IMR-90 (cell line): ENCODE results near the gene COL25A1. TPM values are rescaled to one million over a fixed set of nuclear protein-coding genes. Genes with fewer than 3 reads are reported as not detected.

Source experiments
- ATAC-seq: fragments of 200-7000 bp; cut with Tn5 transposase; 2 replicates; pipeline ENCODE4 v1.9.1; 2020; ENCODE audit warnings: low read depth, mild to moderate bottlenecking, moderate library complexity
- BruUV-seq: library from RNA; stranded (reverse); fragments of 400-500 nt; replicated peaks from 2 replicates; lab custom pipeline; 2021; lab: Mats Ljungman, UMichigan
- CTCF ChIA-PET: fragments of 300-600 bp; formaldehyde crosslinking; extraction: SDS; loops from one replicate; lab custom pipeline; 2021; ENCODE audit warnings: antibody characterized with exemption; lab: Yijun Ruan, JAX
- POLR2A ChIA-PET: fragments of 300-600 bp; sonication (Branson Sonifier 250); formaldehyde crosslinking; loops from one replicate; lab custom pipeline; 2022; ENCODE audit warnings: antibody characterized with exemption; ENCODE audit not compliant: unreplicated experiment; lab: Charles Lee
- DNase-seq: peaks from one replicate; pipeline ENCODE4 v3.0.0; 2013
- H2AFZ ChIP-seq: replicated peaks from 2 replicates; pipeline ENCODE3; 2013; ENCODE audit warnings: low read length, mild to moderate bottlenecking; ENCODE audit not compliant: poor library complexity
- H2AK5ac ChIP-seq: 2 replicates; pipeline ENCODE4 v1.6.1; 2013; ENCODE audit warnings: low read depth, low read length, inconsistent platforms
- H2AK9ac ChIP-seq: replicated peaks from 2 replicates; pipeline ENCODE3; 2013; ENCODE audit warnings: mild to moderate bottlenecking, low read depth, low read length, moderate library complexity; ENCODE audit not compliant: poor library complexity
- H2BK120ac ChIP-seq: 2 replicates; pipeline ENCODE4 v1.6.1; 2013; ENCODE audit warnings: low read depth, low read length, inconsistent platforms
- H2BK15ac ChIP-seq: 3 replicates; pipeline ENCODE4 v1.6.1; 2013; ENCODE audit warnings: low read depth, low read length, inconsistent platforms
- H2BK20ac ChIP-seq: 2 replicates; pipeline ENCODE4 v1.6.1; 2013; ENCODE audit warnings: low read depth, mild to moderate bottlenecking, inconsistent platforms, low read length, moderate library complexity
- H2BK5ac ChIP-seq: 2 replicates; pipeline ENCODE4 v1.6.1; 2013; ENCODE audit warnings: mild to moderate bottlenecking, low read depth, low read length, inconsistent platforms; ENCODE audit not compliant: poor library complexity, severe bottlenecking
- H3K14ac ChIP-seq: replicated peaks from 2 replicates; pipeline ENCODE4 v1.6.1; 2013; ENCODE audit warnings: low read depth, low read length, inconsistent platforms
- H3K18ac ChIP-seq: 2 replicates; pipeline ENCODE4 v1.6.1; 2013; ENCODE audit warnings: low read depth, low read length, control low read depth
- H3K23ac ChIP-seq: 2 replicates; pipeline ENCODE4 v1.6.1; 2013; ENCODE audit warnings: low read depth, low read length, inconsistent platforms
- H3K27ac ChIP-seq: 2 replicates; pipeline ENCODE4 v1.5.1; 2013; ENCODE audit warnings: mild to moderate bottlenecking, control low read depth, low read length; ENCODE audit not compliant: insufficient read depth
- H3K27me3 ChIP-seq: 2 replicates; pipeline ENCODE4 v1.6.1; 2013; ENCODE audit warnings: low read length; ENCODE audit not compliant: control insufficient read depth, insufficient read depth
- H3K36me3 ChIP-seq: 2 replicates; pipeline ENCODE4 v1.6.1; 2013; ENCODE audit warnings: low read length, mixed read lengths; ENCODE audit not compliant: control insufficient read depth, insufficient read depth
- H3K4ac ChIP-seq: 2 replicates; pipeline ENCODE4 v1.6.1; 2013; ENCODE audit warnings: low read depth, low read length, inconsistent platforms
- H3K4me1 ChIP-seq: 2 replicates; pipeline ENCODE4 v1.6.1; 2013; ENCODE audit warnings: low read length, mixed read lengths; ENCODE audit not compliant: control insufficient read depth, insufficient read depth
- H3K4me2 ChIP-seq: 2 replicates; pipeline ENCODE4 v1.6.1; 2013; ENCODE audit warnings: low read depth, mild to moderate bottlenecking, control low read depth, low read length, moderate library complexity
- H3K4me3 ChIP-seq: 2 replicates; pipeline ENCODE4 v1.5.1; 2013; ENCODE audit warnings: low read depth, mild to moderate bottlenecking, control low read depth, low read length, moderate library complexity; ENCODE audit not compliant: insufficient read depth
- H3K56ac ChIP-seq: 2 replicates; pipeline ENCODE4 v1.6.1; 2013; ENCODE audit warnings: low read length, inconsistent platforms; ENCODE audit not compliant: insufficient read depth; ENCODE audit errors: extremely low read depth
- H3K79me1 ChIP-seq, 2 experiments: 2 replicates each; pipeline ENCODE4 v1.6.1; 2013; ENCODE audit warnings: low read length in 2 of 2, inconsistent platforms in 1 of 2, low read depth in 1 of 2
- H3K9ac ChIP-seq: 2 replicates; pipeline ENCODE4 v1.6.1; 2013; ENCODE audit warnings: low read depth, low read length, control low read depth
- H3K9me1 ChIP-seq: 2 replicates; pipeline ENCODE4 v1.6.1; 2013; ENCODE audit warnings: low read length, inconsistent platforms; ENCODE audit not compliant: insufficient read depth
- H3K9me3 ChIP-seq: 2 replicates; pipeline ENCODE4 v1.6.1; 2013; ENCODE audit warnings: low read length; ENCODE audit not compliant: control insufficient read depth, insufficient read depth
- H4K20me1 ChIP-seq: 2 replicates; pipeline ENCODE4 v1.6.1; 2013; ENCODE audit warnings: low read length, inconsistent platforms; ENCODE audit not compliant: insufficient read depth
- H4K5ac ChIP-seq: 2 replicates; pipeline ENCODE4 v1.6.1; 2013; ENCODE audit warnings: mild to moderate bottlenecking, low read depth, low read length, control low read depth
- H4K8ac ChIP-seq, 2 experiments: 2 replicates each; pipeline ENCODE4 v1.6.1; 2013; ENCODE audit warnings: low read depth in 2 of 2, low read length in 2 of 2, control low read depth in 1 of 2, inconsistent platforms in 1 of 2
- H4K91ac ChIP-seq: 2 replicates; pipeline ENCODE4 v1.6.1; 2013; ENCODE audit warnings: low read depth, low read length, inconsistent platforms; ENCODE audit not compliant: insufficient read depth
- CEBPB ChIP-seq: IDR thresholded peaks from 2 replicates; pipeline ENCODE4 v1.6.1; 2012; ENCODE audit warnings: low read depth, low read length, improper control_type of control experiment
- USF2 ChIP-seq: fragments of 150-350 bp; IDR thresholded peaks from 2 replicates; pipeline ENCODE4 v1.6.1; 2017; ENCODE audit warnings: mild to moderate bottlenecking, antibody characterized with exemption, low read length, low read depth
- WGBS, 2 experiments: methylation state at CpG; one replicate each; pipeline versions ENCODE4 v1.1.5 to v1.1.7; 2013; ENCODE audit warnings: missing lambda C conversion rate in 2 of 2; ENCODE audit not compliant: insufficient read length in 1 of 2; ENCODE audit errors: extremely low coverage in 2 of 2; 5-methylcytosine and 5-hydroxymethylcytosine counted together
- dilution Hi-C: fragments of 300-500 bp; cut with HindIII; formaldehyde crosslinking; loops from one replicate; pipeline ENCODE4 v1.14.3; 2018; ENCODE audit warnings: low sequenced_read_pairs; ENCODE audit not compliant: unreplicated experiment
- in situ Hi-C: fragments of 300-500 bp; cut with MboI; formaldehyde crosslinking; loops from 3 replicates; pipeline ENCODE4 v1.14.3; 2019; ENCODE audit warnings: low sequenced_read_pairs, inconsistent platforms, mixed read lengths
- intact Hi-C: fragments of 100-400 bp; cut with micrococcal nuclease; formaldehyde crosslinking; loops from 2 replicates; pipeline ENCODE4 v1.10.0; 2022
- polyA plus RNA-seq, 3 experiments: library from polyadenylated mRNA; depleted of rRNA; stranded (reverse); fragments of >200 nt; gene quantifications; 2 replicates each; pipeline ENCODE4 v1.2.3, GENCODE V29; 2012; ENCODE audit warnings: low replicate concordance in 1 of 3
- total RNA-seq: library from RNA; depleted of rRNA; stranded (reverse); fragments of >200 nt; gene quantifications from 2 replicates; pipeline ENCODE4 v1.2.3, GENCODE V29; 2012

Gene COL25A1
- total and polyA plus RNA-seq, 2 of the 4 experiments (the other 2 are of a cell fraction) = under 0.01 to 0.05 TPM

GRCh38 chr4:108946237-108946636 lies 356.2 kb downstream of the COL25A1 start:
- no peak overlapping the region for H3K4me2 ChIP-seq
- in situ Hi-C loops (no loop called here), dilution Hi-C loops (no loop called here), intact Hi-C loops (no loop called here)
- no peak overlapping the region for H2BK120ac ChIP-seq
- no peak overlapping the region for H2BK15ac ChIP-seq
- H3K9me1 ChIP-seq = no peaks in the 10 kb centered on the region; the same call in 1 of the 2 replicates
- no peak overlapping the region for H2AK5ac ChIP-seq
- H3K4ac ChIP-seq = no peak overlapping the region
- ATAC-seq (no peak), DNase-seq (no peak)
- no peak overlapping the region for H3K4me3 ChIP-seq
- POLR2A ChIA-PET = no interaction called here
- no peak overlapping the region for H3K9ac ChIP-seq
- no peak overlapping the region for H2BK5ac ChIP-seq
- WGBS, 2 experiments = no CpG with 5 or more reads among the region's 2 CpGs
- H2BK20ac ChIP-seq = no peak overlapping the region
- no peaks in the 10 kb centered on the region for H3K27me3 ChIP-seq
- H4K8ac ChIP-seq = no peak overlapping the region
- no peaks in the 10 kb centered on the region for H3K9me3 ChIP-seq
- no peak overlapping the region for H4K5ac ChIP-seq
- no peak overlapping the region for H3K14ac ChIP-seq
- no peaks in the 10 kb centered on the region for H4K20me1 ChIP-seq
- BruUV-seq = no TSS peak
- H3K36me3 ChIP-seq = no peaks in the 10 kb centered on the region
- TF ChIP-seq USF2 = no peak
- TF ChIP-seq CEBPB = peak; percentile 67; the same call in 1 of the 2 replicates
- H3K56ac ChIP-seq = no peak overlapping the region
- H3K18ac ChIP-seq = no peak overlapping the region
- H3K23ac ChIP-seq = no peak overlapping the region
- H2AK9ac ChIP-seq = no peak overlapping the region
- H3K79me1 ChIP-seq = no peaks in the 10 kb centered on the region
- no peak overlapping the region for H4K91ac ChIP-seq
- no peak overlapping the region for H2AFZ ChIP-seq
- no peak overlapping the region for H3K27ac ChIP-seq
- CTCF ChIA-PET = no interaction called here
- H3K4me1 ChIP-seq = no peaks in the 10 kb centered on the region
